ENCODE measurements around the gene LARGE1.

Gene LARGE1

GRCh38 chr22:33260498-33260897 is 659.8 kb downstream of the LARGE1 start:
- Histone ChIP-seq H3K36me3 (ENCODE audit: insufficient read depth, low read length) (no peaks in the 10 kb centered on the region), H2AFZ (ENCODE audit: low read depth, low read length) (no peak overlapping the region), H3K4me3 (ENCODE audit: low read depth in 1 of 2, low read length in 2 of 2) (no peak overlapping the region), H3K79me2 (ENCODE audit: insufficient read depth, low read length) (no peaks in the 10 kb centered on the region), H3K4me2 (ENCODE audit: insufficient read depth, low read length) (no peak overlapping the region), H3K4me1 (ENCODE audit: insufficient read depth, low read length) (no peaks in the 10 kb centered on the region), H3K27ac (ENCODE audit: low read length) (no peak overlapping the region), H3K9ac (ENCODE audit: low read depth, low read length) (no peak overlapping the region), H3K27me3 (ENCODE audit: insufficient read depth, low read length, poor library complexity) (no peaks in the 10 kb centered on the region), H3K9me3 (ENCODE audit: insufficient read depth, low read length, severe bottlenecking) (no peaks in the 10 kb centered on the region), H4K20me1 (ENCODE audit: insufficient read depth, low read length) (no peaks in the 10 kb centered on the region)
- TF ChIP-seq CTCF (IDR thresholded peaks at IDR 0.05; ENCODE audit: borderline replicate concordance, extremely low read depth, low read length, poor library complexity, severe bottlenecking) (no peak), EZH2 (IDR thresholded peaks at IDR 0.05; ENCODE audit: borderline replicate concordance, low read depth, low read length, severe bottlenecking) (no peak)
- DNase-seq (no peak), ATAC-seq (ENCODE audit: insufficient read depth, low read depth) (no peak)

DNA sequence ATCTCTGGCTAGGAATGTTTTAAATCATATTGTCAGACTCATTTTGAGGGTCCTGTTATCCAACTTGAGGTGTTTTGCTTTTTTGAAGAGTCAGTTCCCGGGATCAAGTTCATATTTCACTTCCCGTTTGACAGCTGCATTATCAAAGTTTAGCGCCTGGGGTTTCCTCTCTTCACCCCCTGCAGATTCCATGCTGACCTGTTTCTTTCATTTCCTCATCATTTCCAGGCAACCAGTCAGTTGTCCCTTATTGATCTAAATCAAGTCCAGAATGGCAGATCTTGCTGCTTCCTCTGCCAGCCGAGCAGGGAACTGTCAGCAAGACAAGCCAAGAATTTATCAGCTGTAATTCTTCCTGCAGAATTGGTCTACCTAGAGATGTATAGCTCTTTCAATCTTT is 664.5 kb downstream of the LARGE1 start:
- TF ChIP-seq EZH2 (IDR thresholded peaks at IDR 0.05; ENCODE audit: borderline replicate concordance, low read depth, low read length, severe bottlenecking): no peak
- TF ChIP-seq CTCF (IDR thresholded peaks at IDR 0.05; ENCODE audit: borderline replicate concordance, extremely low read depth, low read length, poor library complexity, severe bottlenecking): no peak
- Histone ChIP-seq H3K4me2 (ENCODE audit: insufficient read depth, low read length) (no peak overlapping the region), H3K4me1 (ENCODE audit: insufficient read depth, low read length) (no peaks in the 10 kb centered on the region), H2AFZ (ENCODE audit: low read depth, low read length) (no peak overlapping the region), H3K79me2 (ENCODE audit: insufficient read depth, low read length) (no peaks in the 10 kb centered on the region), H3K27me3 (ENCODE audit: insufficient read depth, low read length, poor library complexity) (no peaks in the 10 kb centered on the region), H3K36me3 (ENCODE audit: insufficient read depth, low read length) (no peaks in the 10 kb centered on the region), H3K9me3 (ENCODE audit: insufficient read depth, low read length, severe bottlenecking) (no peaks in the 10 kb centered on the region), H3K27ac (ENCODE audit: low read length) (no peak overlapping the region), H3K4me3 (ENCODE audit: low read depth in 1 of 2, low read length in 2 of 2) (no peak overlapping the region), H3K9ac (ENCODE audit: low read depth, low read length) (no peak overlapping the region), H4K20me1 (ENCODE audit: insufficient read depth, low read length) (no peaks in the 10 kb centered on the region)
- no peak for DNase-seq
- no peak for ATAC-seq (ENCODE audit: insufficient read depth, low read depth)

DNA sequence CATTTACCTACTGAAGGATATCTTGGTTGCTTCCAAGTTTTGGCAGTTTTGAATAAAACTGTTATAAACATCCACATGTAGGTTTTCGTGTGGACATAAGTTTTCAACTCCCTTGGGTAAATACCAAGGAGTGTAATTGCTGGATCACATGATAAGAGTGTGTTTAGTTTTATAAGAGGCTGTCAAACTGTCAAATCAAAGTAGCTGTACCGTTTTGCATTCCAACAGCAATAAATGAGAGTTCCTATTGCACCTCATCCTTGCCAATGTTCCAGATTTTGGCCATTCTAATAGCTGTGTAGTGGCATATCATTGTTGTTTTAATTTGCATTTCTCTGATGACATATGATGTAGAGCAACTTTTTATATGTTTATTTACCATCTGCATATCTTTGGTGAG is 671.3 kb downstream of the LARGE1 start:
- ATAC-seq (ENCODE audit: insufficient read depth, low read depth) (no peak), DNase-seq (no peak)
- TF ChIP-seq CTCF (IDR thresholded peaks at IDR 0.05; ENCODE audit: borderline replicate concordance, extremely low read depth, low read length, poor library complexity, severe bottlenecking): no peak
- TF ChIP-seq EZH2 (IDR thresholded peaks at IDR 0.05; ENCODE audit: borderline replicate concordance, low read depth, low read length, severe bottlenecking): no peak
- Histone ChIP-seq H3K9me3 (ENCODE audit: insufficient read depth, low read length, severe bottlenecking) (no peaks in the 10 kb centered on the region), H3K4me1 (ENCODE audit: insufficient read depth, low read length) (no peaks in the 10 kb centered on the region), H3K27me3 (ENCODE audit: insufficient read depth, low read length, poor library complexity) (no peaks in the 10 kb centered on the region), H4K20me1 (ENCODE audit: insufficient read depth, low read length) (no peaks in the 10 kb centered on the region), H3K4me3 (ENCODE audit: low read depth in 1 of 2, low read length in 2 of 2) (no peak overlapping the region), H3K4me2 (ENCODE audit: insufficient read depth, low read length) (no peak overlapping the region), H2AFZ (ENCODE audit: low read depth, low read length) (no peak overlapping the region), H3K9ac (ENCODE audit: low read depth, low read length) (no peak overlapping the region), H3K36me3 (ENCODE audit: insufficient read depth, low read length) (no peaks in the 10 kb centered on the region), H3K79me2 (ENCODE audit: insufficient read depth, low read length) (no peaks in the 10 kb centered on the region), H3K27ac (ENCODE audit: low read length) (no peak overlapping the region)

DNA sequence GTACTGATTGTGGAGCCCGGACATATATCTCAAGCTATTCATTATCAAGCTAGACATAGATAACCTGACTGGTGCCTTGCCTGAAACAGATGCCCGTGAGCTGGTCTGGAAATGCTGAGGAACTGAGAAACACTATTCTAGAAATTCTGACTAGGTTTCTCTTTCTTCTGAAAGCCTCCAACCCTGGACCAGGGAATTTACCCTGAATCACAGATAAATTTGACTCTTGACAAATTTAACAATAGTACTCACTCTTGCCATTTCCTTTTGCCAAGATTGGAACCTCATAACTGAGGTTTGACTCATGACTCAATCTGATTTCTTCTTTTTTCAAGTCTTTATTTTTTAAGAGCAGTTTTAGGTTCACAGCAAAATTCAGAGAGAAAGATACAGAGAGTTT is 672.5 kb downstream of the LARGE1 start:
- Histone ChIP-seq H3K4me1 (ENCODE audit: insufficient read depth, low read length) (no peaks in the 10 kb centered on the region), H4K20me1 (ENCODE audit: insufficient read depth, low read length) (no peaks in the 10 kb centered on the region), H3K9me3 (ENCODE audit: insufficient read depth, low read length, severe bottlenecking) (no peaks in the 10 kb centered on the region), H2AFZ (ENCODE audit: low read depth, low read length) (no peak overlapping the region), H3K4me2 (ENCODE audit: insufficient read depth, low read length) (no peak overlapping the region), H3K79me2 (ENCODE audit: insufficient read depth, low read length) (no peaks in the 10 kb centered on the region), H3K27me3 (ENCODE audit: insufficient read depth, low read length, poor library complexity) (no peaks in the 10 kb centered on the region), H3K36me3 (ENCODE audit: insufficient read depth, low read length) (no peaks in the 10 kb centered on the region), H3K9ac (ENCODE audit: low read depth, low read length) (no peak overlapping the region), H3K27ac (ENCODE audit: low read length) (no peak overlapping the region), H3K4me3 (ENCODE audit: low read depth in 1 of 2, low read length in 2 of 2) (no peak overlapping the region)
- no peak for TF ChIP-seq EZH2 (IDR thresholded peaks at IDR 0.05; ENCODE audit: borderline replicate concordance, low read depth, low read length, severe bottlenecking)
- no peak for TF ChIP-seq CTCF (IDR thresholded peaks at IDR 0.05; ENCODE audit: borderline replicate concordance, extremely low read depth, low read length, poor library complexity, severe bottlenecking)
- DNase-seq (no peak), ATAC-seq (ENCODE audit: insufficient read depth, low read depth) (no peak)

Data from DND-41 (cell line).